AML-193 (cell line): ENCODE results near the gene GUK1.

Experiments used
- DNase-seq, 2 experiments: peaks; one replicate each; lab custom pipeline; 2025; lab: John Stamatoyannopoulos, UW

Gene GUK1

GRCh38 chr1:228150120-228150460 is 10.0 kb downstream of the GUK1 start:
- DNase-seq = no peak

- DNase-seq = no peak
Measured at GRCh38 chr1:228150461-228151179, 10.5 kb downstream of the GUK1 start.

DNA sequence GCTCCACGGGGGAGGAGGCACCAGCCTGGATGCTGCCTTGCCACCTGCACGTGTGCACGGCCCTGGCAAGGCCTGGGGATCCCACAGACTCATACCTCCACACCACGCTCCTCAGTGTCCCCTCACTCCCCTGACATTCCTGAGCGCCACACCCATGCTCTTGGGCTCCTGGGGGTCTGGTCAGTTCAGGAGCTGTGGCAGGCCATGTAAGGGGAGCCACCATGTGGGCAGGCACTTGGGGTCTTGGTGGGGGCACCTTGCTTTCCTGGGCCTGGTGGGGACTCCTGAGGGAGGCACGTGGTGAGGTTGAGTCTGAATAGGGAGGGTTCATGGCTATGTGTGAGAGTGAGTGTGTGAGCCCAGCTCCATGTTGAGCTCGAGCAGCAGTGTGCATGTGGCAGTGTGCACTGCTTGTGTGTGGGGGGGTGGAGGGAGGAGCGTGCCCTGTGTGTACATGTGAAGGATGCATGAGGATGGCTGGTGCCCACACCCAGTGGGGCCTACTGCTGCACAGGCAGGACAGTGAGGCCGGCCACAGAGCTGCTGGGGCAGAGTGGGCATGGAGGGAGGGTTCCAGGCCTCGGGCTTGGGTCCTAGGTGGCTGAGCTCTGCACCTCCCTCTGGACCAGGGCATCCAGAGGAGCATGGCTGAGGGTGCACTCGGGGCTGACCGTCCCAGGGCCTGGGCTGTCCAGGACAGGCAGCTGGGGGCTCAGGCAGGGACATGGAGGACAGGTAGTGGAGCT is 11.3 kb downstream of the GUK1 start:
- DNase-seq = no peak

DNA sequence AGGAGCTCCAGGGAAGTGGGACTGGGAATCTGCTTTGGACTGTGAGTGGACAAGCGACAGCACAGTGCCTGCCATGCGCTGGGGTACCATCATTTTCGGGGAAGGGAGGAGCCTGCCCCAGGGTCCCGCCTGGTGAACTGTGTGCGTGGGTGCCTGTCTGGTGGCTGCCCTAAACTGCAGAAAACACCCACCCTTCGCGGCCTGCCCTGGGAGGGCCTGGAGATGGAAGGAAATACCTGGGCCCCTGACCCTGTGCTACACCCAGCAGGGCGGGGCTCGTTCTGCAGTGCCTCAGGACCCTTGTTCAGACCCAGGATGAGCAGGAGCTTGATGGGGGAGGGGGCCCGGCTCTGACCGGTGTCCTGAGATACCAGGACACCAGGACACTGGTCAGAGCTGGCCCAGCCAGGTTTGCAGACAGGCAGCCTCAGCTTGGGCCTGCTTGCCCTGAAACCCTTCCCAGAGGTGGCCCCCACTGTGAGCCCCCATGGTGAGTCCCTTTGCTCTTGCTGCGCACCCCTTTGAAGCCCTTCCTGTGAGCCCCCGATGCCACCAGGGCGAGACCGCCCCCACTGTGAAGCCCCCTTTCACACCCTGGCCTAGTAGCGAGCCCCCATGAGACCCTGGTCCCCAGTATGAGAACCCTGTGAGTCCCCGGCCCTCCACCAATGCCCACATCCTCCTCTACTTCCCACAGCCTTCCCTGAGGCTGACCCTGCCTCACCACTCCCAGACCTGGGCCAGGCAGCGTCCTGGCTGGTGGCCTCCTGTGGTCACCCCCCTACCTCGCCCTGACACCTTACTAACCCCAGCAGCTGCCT is 12.2 kb downstream of the GUK1 start:
- DNase-seq = no peak

DNA sequence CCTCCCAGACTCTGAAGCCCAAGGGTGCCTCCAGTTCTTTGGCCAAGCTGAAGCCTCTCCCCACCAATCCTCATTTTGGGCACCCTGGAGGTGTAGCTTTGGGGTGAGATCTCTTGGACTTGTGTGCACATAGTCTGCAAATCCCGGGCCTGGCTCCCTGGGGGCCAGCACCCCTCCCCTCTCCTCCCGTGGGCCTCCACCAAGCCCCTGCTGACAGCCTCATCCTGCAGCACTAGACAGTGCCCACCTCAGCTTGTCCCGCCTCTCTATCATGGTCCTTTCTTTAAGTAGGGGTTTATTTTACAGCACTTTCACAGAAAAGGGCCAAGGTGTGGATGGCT is 12.8 kb downstream of the GUK1 start:
- DNase-seq = no peak

- no peak for DNase-seq
Measured at GRCh38 chr1:228154021-228154669, 14.1 kb downstream of the GUK1 start.

DNA sequence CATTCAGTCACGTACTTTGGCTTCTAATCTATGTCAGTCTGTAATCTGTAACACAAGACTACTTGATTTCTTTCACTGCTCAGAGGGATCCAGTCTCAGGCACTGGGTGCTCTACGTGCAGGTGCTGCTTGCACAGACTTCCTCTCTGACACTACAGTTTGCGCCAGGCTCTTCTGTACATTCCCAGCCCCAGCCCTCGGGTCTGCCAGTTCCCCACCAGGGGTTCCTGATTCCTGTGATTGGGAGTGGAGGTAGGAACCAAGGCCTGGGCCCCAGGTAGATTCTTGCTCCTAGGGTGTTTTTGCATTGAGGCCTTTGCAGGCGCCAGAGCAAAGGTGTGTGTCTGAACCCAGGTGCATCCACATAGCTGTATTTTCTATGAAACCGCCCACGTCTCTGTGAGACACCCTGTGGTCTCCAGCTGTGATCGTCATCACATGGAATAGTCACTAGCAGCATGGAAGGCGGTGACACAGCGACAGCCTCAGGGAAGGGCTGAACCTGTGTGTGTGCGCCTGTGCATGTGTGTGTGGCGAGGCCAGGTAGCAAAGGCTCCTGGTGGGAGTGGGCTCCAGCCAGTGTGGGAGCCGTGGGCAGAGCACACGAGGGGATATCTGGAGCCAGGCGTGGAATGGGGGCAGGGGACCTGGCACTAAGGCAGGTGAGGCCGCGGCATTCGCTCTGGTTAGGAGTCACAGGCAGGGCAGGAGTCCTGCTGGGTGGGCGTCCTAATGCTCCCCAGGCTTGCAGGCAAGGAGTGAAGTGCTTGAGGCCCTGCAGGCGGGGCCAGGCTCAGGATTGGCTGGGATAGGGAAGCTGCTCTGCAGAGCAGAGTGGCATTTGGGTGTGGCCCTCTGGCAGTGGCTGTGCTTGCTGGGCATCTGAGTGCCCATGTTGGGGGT is 14.8 kb downstream of the GUK1 start:
- no peak for DNase-seq

GRCh38 chr1:228155596-228156514 is 15.8 kb downstream of the GUK1 start:
- no peak for DNase-seq

- DNase-seq = no peak
Measured at GRCh38 chr1:228156515-228156881, 16.4 kb downstream of the GUK1 start.

DNA sequence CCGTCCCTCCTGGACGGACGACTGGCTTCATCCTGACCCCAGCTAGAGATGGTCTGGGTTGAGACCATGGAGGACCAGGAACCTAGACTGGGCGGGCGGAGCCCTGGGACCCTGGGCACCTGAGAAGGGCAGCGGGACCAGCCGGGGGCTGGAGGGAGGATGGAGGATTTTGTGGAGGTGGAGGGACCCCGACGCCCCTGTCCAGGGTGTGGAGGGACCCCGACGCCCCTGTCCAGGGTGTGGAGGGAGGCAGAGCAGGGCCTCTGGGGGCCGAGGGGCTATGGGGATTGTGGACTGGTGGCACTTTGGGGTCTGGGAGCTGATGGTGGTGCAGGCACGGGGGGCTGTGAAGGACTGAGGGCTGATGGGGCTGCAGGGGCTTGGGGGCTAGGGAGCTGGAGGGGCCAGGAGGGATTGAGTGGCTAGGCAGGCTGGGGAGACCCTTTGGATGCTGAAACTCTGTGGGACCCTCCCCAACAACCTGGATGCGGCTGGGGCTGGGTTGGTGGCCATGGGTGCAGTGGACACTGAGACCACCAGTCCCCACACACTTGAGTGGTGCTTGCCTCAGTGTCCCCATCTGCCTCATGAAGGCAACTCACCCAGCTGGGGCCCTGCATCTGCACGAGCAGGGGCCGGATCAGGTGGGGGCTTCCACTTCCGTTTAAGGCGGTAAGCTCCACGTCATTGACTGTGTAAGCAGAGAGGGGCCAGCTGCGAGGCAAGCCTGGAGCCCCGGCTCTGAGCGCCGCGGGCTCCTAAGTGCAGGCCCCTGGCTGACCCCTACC is 17.1 kb downstream of the GUK1 start:
- DNase-seq = no peak

- no peak for DNase-seq
Measured at GRCh38 chr1:228157729-228158126, 17.6 kb downstream of the GUK1 start.

GRCh38 chr1:228158151-228159007 is 18.3 kb downstream of the GUK1 start:
- DNase-seq = no peak

DNA sequence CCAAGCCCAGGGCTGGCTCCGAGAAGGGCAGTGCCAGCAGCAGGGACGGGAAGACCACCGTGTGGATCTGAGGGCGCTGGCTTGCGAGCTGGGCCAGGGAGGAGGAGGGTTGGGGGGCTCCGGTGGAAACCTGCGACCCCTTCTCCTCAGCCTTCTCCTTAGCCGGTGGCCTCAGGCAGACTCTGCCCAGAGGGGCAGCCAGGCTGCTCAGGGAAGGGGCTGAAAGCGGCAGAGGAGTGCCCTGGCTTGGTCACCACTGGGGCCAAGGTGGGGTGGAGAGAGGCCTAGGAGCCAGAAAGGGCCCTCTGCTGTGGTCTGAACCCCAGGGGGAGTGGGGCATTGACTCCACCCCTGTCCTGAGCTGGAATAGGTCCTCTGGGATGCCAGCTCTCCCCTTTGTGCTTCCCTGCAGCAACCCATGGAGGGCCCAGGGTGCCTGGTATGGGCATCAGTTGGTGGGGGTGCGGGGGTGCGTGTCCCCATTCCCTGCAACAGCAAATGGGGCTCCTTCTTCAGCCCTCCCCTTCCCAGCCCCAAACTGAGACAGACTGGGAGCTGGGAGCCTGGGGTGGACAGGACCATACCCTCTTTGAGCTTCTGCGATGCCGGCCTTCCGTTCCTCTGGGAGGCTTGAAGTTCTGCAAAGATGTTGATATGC is 19.1 kb downstream of the GUK1 start:
- no peak for DNase-seq

DNA sequence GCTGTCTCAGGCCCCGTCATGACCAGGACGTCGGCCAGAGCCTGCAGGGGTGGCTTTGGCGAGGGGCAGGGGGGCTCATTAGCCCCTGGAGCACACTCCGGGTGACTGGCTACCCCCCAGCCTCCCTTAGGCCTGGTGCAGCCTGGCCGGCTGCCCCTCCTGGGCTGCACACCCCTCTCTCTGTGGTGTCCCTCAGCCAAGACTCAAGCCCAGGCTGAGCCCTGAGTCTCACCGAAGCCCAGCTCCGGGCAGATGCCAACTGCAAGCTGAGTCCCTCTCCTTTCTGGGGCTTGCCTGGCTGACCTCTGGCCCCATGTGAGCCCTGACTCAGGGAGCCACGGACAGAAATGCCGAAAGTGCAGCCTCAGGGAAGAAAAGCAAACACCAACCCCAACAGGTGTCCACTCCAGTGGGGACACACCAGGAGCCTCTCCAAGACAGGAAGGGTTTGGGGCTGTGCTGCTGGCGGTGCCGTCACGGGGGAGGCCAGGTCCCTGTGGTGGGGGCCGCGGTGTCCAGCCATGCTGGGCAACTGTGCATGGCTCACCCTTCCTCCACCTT is 20.2 kb downstream of the GUK1 start:
- DNase-seq = no peak

DNA sequence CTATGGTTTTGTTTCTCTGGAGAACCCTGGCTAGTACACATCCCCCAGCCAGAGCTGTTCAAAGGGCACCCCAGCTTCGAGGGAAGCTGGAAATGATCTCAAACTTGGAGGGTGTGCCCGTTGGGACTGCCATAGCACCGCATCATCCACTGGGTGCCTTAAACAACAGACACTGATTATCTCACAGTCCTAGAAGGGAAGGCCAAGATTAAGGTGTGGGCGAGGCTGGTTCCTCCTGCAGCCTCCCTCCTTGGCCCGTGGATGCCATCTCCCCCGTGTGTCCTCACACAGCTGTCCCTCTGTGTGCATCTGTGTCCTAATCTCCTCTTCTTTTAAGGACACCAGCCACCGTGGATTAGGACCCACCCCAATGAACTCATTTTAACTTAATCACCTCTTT is 21.3 kb downstream of the GUK1 start:
- no peak for DNase-seq

- no peak for DNase-seq
Measured at GRCh38 chr1:228161866-228162265, 21.8 kb downstream of the GUK1 start.

GRCh38 chr1:228162286-228163006 is 22.4 kb downstream of the GUK1 start:
- no peak for DNase-seq
